ENCODE measurements around the gene GPR3.

Gene GPR3

DNA sequence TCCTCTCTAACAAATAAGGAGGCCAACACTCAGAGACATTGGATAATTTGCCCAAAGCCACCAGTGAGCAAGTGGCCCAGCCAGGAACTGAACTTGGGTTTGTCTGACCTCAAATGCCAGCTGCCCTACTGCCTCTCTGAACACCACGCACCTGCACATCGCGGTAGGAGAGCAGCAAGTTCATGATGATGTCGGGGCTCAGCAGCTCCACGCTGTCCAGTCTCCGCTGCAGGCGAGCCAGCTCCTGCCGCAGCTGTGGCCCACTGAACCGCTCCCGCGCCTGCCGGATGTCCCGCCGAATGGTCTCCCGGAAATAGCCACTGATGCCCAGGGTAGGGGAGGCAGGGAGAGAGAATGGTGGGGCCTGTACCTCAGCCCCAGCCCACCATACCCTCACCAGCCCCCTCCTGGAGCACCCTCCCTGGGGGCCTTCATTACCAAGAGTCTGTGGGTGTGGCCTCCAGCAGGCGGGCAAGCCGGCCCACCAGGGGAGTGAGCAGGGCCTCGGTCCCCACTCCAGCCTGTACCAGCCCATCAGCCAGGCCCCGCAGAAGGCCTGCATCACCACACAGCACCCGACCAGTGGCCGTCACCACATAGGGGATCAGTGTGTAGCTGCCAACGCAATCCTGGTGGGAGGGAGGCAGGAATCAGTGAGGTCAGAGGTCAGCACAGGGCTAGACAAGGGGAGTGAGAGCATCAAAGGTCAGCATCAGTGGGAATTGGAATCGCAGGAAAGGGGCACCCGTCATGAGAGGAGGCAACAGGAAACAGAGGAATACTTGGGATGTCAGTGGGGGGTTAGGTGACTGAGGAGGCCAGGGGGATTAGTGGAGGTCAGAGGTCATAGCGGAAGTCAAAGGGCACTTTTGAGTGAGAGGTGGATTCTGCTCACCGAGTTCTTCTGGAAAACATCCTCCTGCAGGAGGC, 28.4 kb upstream of the GPR3 start:
- H3K4me2 ChIP-seq (ENCODE audit: low read depth, low read length, poor library complexity, severe bottlenecking), result peak overlapping the region; percentile 88

DNA sequence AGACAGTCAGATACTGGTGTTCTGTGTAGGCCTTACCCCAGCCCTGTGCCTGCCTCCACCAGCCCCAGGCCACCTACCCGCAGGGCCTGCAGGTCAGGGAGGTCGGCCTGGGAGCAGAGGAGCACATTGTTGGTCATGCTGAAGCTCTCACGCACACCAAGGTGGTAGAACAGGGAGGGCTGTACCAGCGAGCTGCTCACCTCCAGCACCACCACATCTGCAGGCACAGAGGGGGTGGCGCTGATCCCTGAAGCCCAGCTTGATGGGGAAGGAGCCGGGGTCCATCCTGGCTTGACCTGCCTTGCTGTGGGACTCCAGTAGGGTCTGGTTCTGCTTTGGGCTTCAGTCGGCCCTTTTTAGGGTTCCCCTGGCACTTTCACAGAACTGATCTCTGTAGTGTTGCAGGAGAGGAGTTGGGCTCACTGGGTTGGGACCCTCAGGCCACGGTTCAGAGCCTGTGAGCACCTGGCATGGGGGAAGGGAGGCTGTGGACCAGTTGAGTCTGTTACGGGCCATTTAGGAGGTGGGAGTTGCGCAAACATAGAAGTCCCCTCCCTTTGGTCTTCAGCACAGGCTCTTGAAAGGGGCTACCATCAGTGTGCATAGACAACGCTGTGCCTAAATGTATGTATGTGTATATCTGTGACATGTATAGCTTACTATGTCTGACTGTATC, 27.6 kb upstream of the GPR3 start:
- H3K9ac ChIP-seq (ENCODE audit: low read depth, low read length, poor library complexity, severe bottlenecking), result peak overlapping the region; percentile 72
- H2AFZ ChIP-seq (ENCODE audit: low read length), result peak overlapping the region; percentile 18; the same call in 1 of the 2 replicates
- no peak for TF ChIP-seq EZH2phosphoT487 (IDR thresholded peaks at IDR 0.05; ENCODE audit: borderline replicate concordance)
- TF ChIP-seq, protein P1, sequence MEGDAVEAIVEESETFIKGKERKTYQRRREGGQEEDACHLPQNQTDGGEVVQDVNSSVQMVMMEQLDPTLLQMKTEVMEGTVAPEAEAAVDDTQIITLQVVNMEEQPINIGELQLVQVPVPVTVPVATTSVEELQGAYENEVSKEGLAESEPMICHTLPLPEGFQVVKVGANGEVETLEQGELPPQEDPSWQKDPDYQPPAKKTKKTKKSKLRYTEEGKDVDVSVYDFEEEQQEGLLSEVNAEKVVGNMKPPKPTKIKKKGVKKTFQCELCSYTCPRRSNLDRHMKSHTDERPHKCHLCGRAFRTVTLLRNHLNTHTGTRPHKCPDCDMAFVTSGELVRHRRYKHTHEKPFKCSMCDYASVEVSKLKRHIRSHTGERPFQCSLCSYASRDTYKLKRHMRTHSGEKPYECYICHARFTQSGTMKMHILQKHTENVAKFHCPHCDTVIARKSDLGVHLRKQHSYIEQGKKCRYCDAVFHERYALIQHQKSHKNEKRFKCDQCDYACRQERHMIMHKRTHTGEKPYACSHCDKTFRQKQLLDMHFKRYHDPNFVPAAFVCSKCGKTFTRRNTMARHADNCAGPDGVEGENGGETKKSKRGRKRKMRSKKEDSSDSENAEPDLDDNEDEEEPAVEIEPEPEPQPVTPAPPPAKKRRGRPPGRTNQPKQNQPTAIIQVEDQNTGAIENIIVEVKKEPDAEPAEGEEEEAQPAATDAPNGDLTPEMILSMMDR (conservative IDR thresholded peaks at IDR 0.05; ENCODE audit: low read length), result no peak
- H3K36me3 ChIP-seq (ENCODE audit: insufficient read depth, low read length), result no peaks in the 10 kb centered on the region
- no peaks in the 10 kb centered on the region for H3K9me2 ChIP-seq (replicated peaks; ENCODE audit: low read depth, low read length)
- peak overlapping the region; percentile 88 for H3K4me2 ChIP-seq (ENCODE audit: low read depth, low read length, poor library complexity, severe bottlenecking)
- no peaks in the 10 kb centered on the region for H3F3A ChIP-seq (ENCODE audit: low read depth)
- H3K79me2 ChIP-seq (ENCODE audit: insufficient read depth, low read length), result no peaks in the 10 kb centered on the region
- H4K20me1 ChIP-seq (ENCODE audit: insufficient read depth, low read length, poor library complexity, severe bottlenecking), result no peaks in the 10 kb centered on the region
- H3K9me3 ChIP-seq (ENCODE audit: insufficient read depth, low read depth, low read length), result no peaks in the 10 kb centered on the region
- no peaks in the 10 kb centered on the region for H3K27me3 ChIP-seq (ENCODE audit: insufficient read depth, low read length, poor library complexity, severe bottlenecking)
- peak overlapping the region; percentile 83 for H3K4me3 ChIP-seq (ENCODE audit: low read length, poor library complexity, severe bottlenecking)
- peaks cover 26% of the 10 kb centered on the region for H3K4me1 ChIP-seq (ENCODE audit: insufficient read depth, low read length, poor library complexity, severe bottlenecking)

More for the DNA sequence above, 28.4 kb upstream of the GPR3 start:
- peaks cover 26% of the 10 kb centered on the region for H3K4me1 ChIP-seq (ENCODE audit: insufficient read depth, low read length, poor library complexity, severe bottlenecking)
- no peaks in the 10 kb centered on the region for H3K79me2 ChIP-seq (ENCODE audit: insufficient read depth, low read length)
- no peak overlapping the region for H2AFZ ChIP-seq (ENCODE audit: low read length)
- no peaks in the 10 kb centered on the region for H3K9me3 ChIP-seq (ENCODE audit: insufficient read depth, low read depth, low read length)
- H3K9ac ChIP-seq (ENCODE audit: low read depth, low read length, poor library complexity, severe bottlenecking), result peak overlapping the region; percentile 72
- H3F3A ChIP-seq (ENCODE audit: low read depth), result no peaks in the 10 kb centered on the region
- H4K20me1 ChIP-seq (ENCODE audit: insufficient read depth, low read length, poor library complexity, severe bottlenecking), result no peaks in the 10 kb centered on the region
- TF ChIP-seq, protein P1 (conservative IDR thresholded peaks at IDR 0.05; ENCODE audit: low read length), result no peak
- no peaks in the 10 kb centered on the region for H3K27me3 ChIP-seq (ENCODE audit: insufficient read depth, low read length, poor library complexity, severe bottlenecking)
- H3K9me2 ChIP-seq (replicated peaks; ENCODE audit: low read depth, low read length), result no peaks in the 10 kb centered on the region
- H3K36me3 ChIP-seq (ENCODE audit: insufficient read depth, low read length), result no peaks in the 10 kb centered on the region
- no peak overlapping the region for H3K4me3 ChIP-seq (ENCODE audit: low read length, poor library complexity, severe bottlenecking)

DNA sequence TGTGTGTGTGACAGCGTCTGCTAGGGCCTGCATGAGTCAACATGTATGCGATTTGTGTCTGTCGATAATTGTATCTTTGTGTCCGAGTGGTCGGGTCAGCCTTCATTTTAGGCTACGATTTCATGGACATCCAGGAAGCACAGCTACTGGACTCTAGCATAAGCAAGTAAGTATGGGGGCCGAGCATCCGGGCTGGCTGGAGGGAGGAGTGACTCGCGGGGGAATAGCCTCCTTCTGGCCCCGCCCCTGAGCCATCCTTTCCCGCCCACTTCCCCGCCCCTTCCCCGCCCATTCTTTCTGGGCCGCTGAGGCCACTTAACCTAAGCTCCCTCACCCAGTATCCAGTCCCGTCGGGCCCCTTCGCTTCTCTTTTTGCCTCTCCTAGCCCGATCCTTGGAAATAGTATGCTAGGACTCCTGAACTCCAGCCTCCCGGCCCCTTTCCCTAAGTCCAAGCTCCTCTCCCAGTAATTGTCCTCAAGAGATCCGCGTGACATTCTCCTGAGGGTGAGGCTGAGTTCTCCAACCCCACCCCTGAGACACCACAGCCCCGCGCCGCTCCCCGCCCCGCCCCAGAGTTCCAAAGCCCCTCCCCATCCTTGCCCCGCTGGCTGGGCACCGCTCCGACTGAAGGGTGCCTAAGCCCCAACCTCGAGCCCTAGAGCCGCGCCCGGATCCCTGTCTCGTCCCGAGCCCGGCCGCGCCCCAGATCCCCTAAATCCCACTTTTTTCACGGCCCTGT, 26.9 kb upstream of the GPR3 start:
- Histone ChIP-seq H3K9me3 (ENCODE audit: insufficient read depth, low read depth, low read length) (no peaks in the 10 kb centered on the region), H3K36me3 (ENCODE audit: insufficient read depth, low read length) (no peaks in the 10 kb centered on the region), H2AFZ (ENCODE audit: low read length) (peak overlapping the region; percentile 81), H4K20me1 (ENCODE audit: insufficient read depth, low read length, poor library complexity, severe bottlenecking) (no peaks in the 10 kb centered on the region), H3K9ac (ENCODE audit: low read depth, low read length, poor library complexity, severe bottlenecking) (peak overlapping the region; percentile 72), H3F3A (ENCODE audit: low read depth) (no peaks in the 10 kb centered on the region), H3K9me2 (replicated peaks; ENCODE audit: low read depth, low read length) (no peaks in the 10 kb centered on the region), H3K4me3 (ENCODE audit: low read length, poor library complexity, severe bottlenecking) (peak overlapping the region; percentile 83), H3K27me3 (ENCODE audit: insufficient read depth, low read length, poor library complexity, severe bottlenecking) (no peaks in the 10 kb centered on the region), H3K4me2 (ENCODE audit: low read depth, low read length, poor library complexity, severe bottlenecking) (peak overlapping the region; percentile 88), H3K79me2 (ENCODE audit: insufficient read depth, low read length) (no peaks in the 10 kb centered on the region), H3K4me1 (ENCODE audit: insufficient read depth, low read length, poor library complexity, severe bottlenecking) (peaks cover 26% of the 10 kb centered on the region)
- TF ChIP-seq, protein P1 (conservative IDR thresholded peaks at IDR 0.05; ENCODE audit: low read length), result no peak
- TF ChIP-seq EZH2phosphoT487 (IDR thresholded peaks at IDR 0.05; ENCODE audit: borderline replicate concordance), result no peak
